HUES64 (cell line): ENCODE measurements around the gene SAA2.
"Not testable (repeated sequence)": the region's sequence is repeated elsewhere in the genome, so short reads cannot be mapped to it uniquely, and the experiment has no call there.

Experiments used
- H3K27ac ChIP-seq: 2 replicates; pipeline ENCODE4 v1.7.0; 2013; ENCODE audit warnings: low read depth, low read length, inconsistent platforms
- H3K27me3 ChIP-seq: 2 replicates; pipeline ENCODE4 v1.6.1; 2013; ENCODE audit warnings: mild to moderate bottlenecking, low read length; ENCODE audit not compliant: insufficient read depth
- H3K36me3 ChIP-seq: 2 replicates; pipeline ENCODE4 v1.6.1; 2013; ENCODE audit warnings: mild to moderate bottlenecking, low read length; ENCODE audit not compliant: insufficient read depth
- H3K4me1 ChIP-seq: 2 replicates; pipeline ENCODE4 v1.6.1; 2013; ENCODE audit warnings: mild to moderate bottlenecking, low read length, moderate library complexity; ENCODE audit not compliant: insufficient read depth
- H3K4me3 ChIP-seq: 2 replicates; pipeline ENCODE4 v1.5.1; 2013; ENCODE audit warnings: mild to moderate bottlenecking, low read length, moderate library complexity
- H3K9ac ChIP-seq: 2 replicates; pipeline ENCODE4 v1.6.1; 2013; ENCODE audit warnings: mild to moderate bottlenecking, low read depth, low read length
- H3K9me3 ChIP-seq: 2 replicates; pipeline ENCODE4 v1.6.1; 2013; ENCODE audit warnings: low read depth, low read length; ENCODE audit not compliant: insufficient read depth
- WGBS: fragments of 150-250, 120-280 bp; methylation state at CpG from one replicate; pipeline ENCODE4 v1.1.7; 2013; ENCODE audit warnings: missing lambda C conversion rate; 5-methylcytosine and 5-hydroxymethylcytosine counted together

SAA2 gene

DNA sequence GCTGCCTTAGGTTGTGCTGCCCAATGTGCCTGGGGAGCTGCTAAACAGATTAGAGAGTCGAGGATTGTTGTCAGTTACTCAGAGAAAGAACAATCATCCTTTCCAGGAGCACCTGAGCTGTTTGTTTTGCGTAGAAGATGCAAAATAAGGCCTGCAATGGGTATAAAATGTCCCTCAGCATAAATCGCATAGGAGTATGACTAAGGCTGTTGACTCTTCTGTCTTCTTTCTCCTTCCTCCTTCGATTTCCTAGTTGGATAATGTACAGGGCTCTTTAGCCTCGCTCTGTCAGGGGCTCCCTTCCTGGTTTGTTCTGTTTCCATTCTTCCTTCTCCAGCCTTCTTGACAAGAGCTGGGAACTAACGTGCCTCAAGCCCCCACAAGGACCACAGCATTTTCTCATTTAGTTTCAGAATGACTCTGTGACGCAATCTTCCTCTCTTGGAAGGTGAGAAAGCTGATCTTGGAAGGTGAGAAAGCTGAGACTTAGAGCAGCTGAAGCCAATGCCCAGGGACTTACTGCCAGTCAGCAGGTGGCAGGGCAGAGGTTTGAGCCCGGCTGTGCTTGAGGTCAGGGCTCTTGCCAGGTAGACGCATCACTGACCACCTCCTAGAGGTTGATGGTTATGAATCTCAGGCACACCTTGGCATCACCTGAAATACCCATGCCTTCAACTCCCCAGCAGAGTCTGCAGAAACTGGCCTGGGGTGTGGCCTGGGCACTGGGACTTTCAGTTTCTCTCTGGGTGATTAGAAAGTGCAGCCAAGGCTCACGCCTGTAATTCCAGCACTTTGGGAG, 19.1 kb upstream of the SAA2 start:
- not testable (repeated sequence) for H3K27me3 ChIP-seq, H3K27ac ChIP-seq, H3K9me3 ChIP-seq, H3K36me3 ChIP-seq, H3K9ac ChIP-seq, H3K4me3 ChIP-seq, H3K4me1 ChIP-seq
- WGBS: 94% methylated on average over 3 of the region's 10 CpGs

DNA sequence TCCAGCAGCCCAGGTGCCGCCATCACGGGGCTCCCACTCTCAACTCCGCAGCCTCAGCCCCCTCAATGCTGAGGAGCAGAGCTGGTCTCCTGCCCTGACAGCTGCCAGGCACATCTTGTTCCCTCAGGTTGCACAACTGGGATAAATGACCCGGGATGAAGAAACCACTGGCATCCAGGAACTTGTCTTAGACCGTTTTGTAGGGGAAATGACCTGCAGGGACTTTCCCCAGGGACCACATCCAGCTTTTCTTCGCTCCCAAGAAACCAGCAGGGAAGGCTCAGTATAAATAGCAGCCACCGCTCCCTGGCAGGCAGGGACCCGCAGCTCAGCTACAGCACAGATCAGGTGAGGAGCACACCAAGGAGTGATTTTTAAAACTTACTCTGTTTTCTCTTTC, 17.5 kb upstream of the SAA2 start, which contains the start of gene SAA1:
Gene SAA1 (plus strand): TSS at position 316 of the 400 bp plus-strand sequence. CDS start 624 bp downstream, outside the sequence.
- WGBS: 90% methylated on average over 6 of the region's 8 CpGs
- no peak within 1 kb of the TSS for H3K27ac ChIP-seq

DNA sequence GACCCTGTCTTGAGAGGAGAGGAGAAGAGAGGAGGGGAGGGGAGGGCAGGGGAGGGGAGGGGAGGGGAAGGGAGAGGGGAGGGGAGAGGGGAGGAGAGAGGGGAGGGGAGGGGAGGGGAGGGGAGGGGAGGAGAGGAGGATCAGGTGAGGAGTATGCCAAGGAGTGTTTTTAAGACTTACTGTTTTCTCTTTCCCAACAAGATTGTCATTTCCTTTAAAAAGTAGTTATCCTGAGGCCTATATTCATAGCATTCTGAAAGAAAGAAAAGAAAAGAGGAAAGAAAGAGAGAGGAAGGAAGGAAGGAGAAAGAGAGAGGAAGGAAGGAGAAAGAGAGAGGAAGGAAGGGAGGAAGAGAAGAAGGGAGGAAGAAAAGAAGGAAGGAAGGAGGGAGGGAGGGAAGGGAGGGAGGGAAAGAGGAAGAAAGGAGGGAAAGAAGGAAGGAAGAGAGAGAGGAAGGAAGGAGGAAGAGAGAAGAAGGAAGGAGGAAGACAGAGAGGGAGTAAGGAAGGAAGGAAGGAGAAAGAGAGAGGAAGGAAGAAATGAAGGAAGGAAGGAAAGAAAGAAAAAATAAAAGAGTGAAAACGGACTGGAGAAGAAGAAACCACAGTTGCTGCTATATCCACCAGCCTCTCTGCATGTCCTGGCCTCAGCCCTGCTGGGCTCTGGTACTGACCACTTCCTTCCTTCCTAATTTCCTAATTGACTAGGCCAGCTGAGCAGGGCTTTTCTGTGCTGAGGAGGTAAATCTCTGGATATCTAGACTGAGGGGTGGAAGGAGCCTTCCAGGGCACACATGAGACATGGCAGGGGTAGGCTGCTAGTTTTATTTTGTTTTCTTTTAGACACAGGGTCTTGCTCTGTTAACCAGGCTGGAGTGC, 16.4 kb upstream of the SAA2 start:
- Histone ChIP-seq H3K9me3 (no peaks in the 10 kb centered on the region), H3K9ac (no peak overlapping the region), H3K4me3 (no peak overlapping the region), H3K27ac (no peak overlapping the region), H3K27me3 (no peaks in the 10 kb centered on the region), H3K36me3 (no peaks in the 10 kb centered on the region), H3K4me1 (no peaks in the 10 kb centered on the region)
- 67% methylated on average over 1 of the region's 1 CpG for WGBS

More for the DNA sequence above, 17.5 kb upstream of the SAA2 start, which contains the start of gene SAA1:
- Histone ChIP-seq H3K36me3 (no peaks in the 10 kb centered on the region), H3K9ac (no peak within 1 kb of the TSS), H3K27me3 (no peaks in the 10 kb centered on the region), H3K4me3 (no peak within 1 kb of the TSS), H3K9me3 (no peaks in the 10 kb centered on the region), H3K4me1 (no peaks in the 10 kb centered on the region)

DNA sequence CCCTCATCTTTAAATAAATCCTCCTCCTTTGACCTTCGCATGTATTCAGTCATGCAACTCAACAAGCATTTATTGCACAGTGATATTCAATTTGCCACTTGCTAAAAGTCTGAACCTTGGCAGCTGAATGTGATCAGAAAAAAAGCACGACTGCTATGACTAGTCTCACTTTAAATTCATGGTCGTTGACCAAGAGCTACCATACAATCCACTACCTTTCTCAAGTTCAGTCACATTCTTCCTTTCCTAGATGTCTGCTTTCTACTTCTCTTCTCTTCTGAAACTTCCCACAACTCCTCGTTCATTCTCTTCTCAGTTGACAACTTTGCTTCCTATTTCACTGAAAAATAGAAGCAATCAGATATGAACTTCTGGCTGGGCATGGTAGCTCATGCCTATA, 15.6 kb upstream of the SAA2 start:
- Histone ChIP-seq H3K36me3 (no peaks in the 10 kb centered on the region), H3K4me3 (no peak overlapping the region)
- WGBS: 90% methylated on average over 4 of the region's 4 CpGs

DNA sequence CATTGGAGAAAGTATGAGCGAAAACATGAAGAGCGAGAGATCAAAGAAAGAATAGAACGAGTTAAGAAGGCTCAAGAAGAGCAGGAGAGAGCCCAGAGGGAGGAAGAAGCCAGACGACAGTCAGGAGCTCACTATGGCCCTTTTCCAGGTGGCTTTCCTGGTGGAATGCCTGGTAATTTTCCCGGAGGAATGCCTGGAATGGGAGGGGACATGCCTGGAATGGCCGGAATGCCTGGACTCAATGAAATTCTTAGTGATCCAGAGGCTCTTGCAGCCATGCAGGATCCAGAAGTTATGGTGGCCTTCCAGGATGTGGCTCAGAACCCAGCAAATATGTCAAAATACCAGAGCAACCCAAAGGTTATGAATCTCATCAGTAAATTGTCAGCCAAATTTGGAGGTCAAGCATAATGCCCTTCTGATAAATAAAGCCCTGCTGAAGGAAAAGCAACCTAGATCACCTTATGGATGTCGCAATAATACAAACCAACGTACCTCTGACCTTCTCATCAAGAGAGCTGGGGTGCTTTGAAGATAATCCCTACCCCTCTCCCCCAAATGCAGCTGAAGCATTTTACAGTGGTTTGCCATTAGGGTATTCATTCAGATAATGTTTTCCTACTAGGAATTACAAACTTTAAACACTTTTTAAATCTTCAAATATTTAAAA, 14.3 kb upstream of the SAA2 start:
- not testable (repeated sequence) for H3K9ac ChIP-seq, H3K36me3 ChIP-seq, H3K27me3 ChIP-seq, H3K9me3 ChIP-seq, H3K27ac ChIP-seq, H3K4me1 ChIP-seq, H3K4me3 ChIP-seq
- 65% methylated on average over 8 of the region's 8 CpGs for WGBS

More for the DNA sequence above, 15.6 kb upstream of the SAA2 start:
- no peaks in the 10 kb centered on the region for H3K4me1 ChIP-seq
- no peak overlapping the region for H3K27ac ChIP-seq
- H3K9me3 ChIP-seq: no peaks in the 10 kb centered on the region
- no peaks in the 10 kb centered on the region for H3K27me3 ChIP-seq
- H3K9ac ChIP-seq: no peak overlapping the region

DNA sequence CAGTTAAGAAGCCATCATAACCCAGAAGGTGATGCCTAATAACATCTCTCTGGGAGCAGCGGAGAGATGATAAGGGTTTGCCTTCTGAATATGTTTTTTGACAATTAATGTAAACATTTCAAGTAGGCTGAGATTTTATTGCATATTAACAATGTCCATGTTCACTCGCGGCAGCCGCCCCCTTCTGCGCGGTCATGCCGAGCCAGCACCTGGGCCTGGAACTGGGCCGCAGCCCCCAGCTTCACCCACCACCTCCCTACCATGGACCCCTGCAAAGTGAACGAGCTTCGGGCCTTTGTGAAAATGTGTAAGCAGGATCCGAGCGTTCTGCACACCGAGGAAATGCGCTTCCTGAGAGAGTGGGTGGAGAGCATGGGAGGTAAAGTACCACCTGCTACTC, 13.3 kb upstream of the SAA2 start:
- Histone ChIP-seq H3K36me3 (no peaks in the 10 kb centered on the region), H3K27me3 (no peaks in the 10 kb centered on the region), H3K27ac (no peak overlapping the region), H3K9ac (no peak overlapping the region), H3K9me3 (no peaks in the 10 kb centered on the region), H3K4me1 (no peaks in the 10 kb centered on the region), H3K4me3 (no peak overlapping the region)
- WGBS: 97% methylated on average over 14 of the region's 14 CpGs

DNA sequence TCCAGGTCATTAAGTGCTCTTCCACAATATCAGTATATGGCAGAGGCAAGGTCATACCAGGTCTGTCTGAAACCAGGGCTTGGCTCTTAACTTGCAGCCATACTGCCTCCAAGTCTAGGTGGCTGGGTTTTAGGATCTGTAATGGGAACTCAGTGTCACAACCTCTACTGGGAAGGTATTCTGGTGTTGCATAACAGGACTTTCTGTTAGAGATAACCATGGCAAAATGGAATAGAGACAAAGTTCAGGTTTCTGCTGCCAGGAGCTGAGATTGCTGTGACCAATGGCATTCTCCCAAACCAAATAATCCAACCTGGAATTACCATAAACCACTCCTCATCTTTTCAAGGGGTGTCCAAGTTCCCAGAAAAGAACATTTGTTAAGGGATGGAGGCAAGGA, 10.8 kb upstream of the SAA2 start:
- H3K9me3 ChIP-seq: no peaks in the 10 kb centered on the region
- no peak overlapping the region for H3K9ac ChIP-seq
- H3K27ac ChIP-seq: no peak overlapping the region
- H3K4me3 ChIP-seq: no peak overlapping the region
- H3K27me3 ChIP-seq: no peaks in the 10 kb centered on the region
- no peaks in the 10 kb centered on the region for H3K36me3 ChIP-seq
- H3K4me1 ChIP-seq: no peaks in the 10 kb centered on the region

DNA sequence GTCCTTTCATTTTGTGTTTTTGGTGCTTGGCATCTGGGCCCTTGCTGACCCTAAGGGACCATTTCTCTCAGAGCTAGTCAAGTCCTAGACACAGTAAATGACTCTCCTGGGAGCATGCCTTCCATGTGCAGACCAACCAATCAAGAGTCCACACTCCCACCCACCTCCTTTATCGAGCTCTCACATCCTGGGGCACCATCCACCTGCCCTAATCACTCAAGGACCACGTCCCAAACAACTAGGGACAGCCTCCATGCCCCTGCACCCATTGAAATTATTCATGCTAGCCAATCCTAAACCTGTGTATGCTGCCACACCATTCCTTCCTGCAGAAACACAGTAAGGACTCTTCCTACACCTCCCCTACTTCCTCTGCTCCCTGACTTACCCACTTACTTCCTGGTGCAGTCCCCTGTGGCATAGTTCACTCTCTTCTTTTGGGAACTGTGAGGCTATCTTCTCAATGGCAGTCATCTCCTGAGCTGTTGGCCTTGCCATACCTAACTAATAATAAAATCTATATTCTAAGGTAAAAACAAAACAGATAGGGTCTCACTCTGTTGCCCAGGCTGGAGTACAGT, 6.4 kb upstream of the SAA2 start:
- 81% methylated on average over 2 of the region's 2 CpGs for WGBS
- Histone ChIP-seq H3K27ac (no peak overlapping the region), H3K9ac (no peak overlapping the region), H3K36me3 (no peaks in the 10 kb centered on the region), H3K4me3 (no peak overlapping the region), H3K27me3 (no peaks in the 10 kb centered on the region), H3K9me3 (no peaks in the 10 kb centered on the region), H3K4me1 (no peaks in the 10 kb centered on the region)

DNA sequence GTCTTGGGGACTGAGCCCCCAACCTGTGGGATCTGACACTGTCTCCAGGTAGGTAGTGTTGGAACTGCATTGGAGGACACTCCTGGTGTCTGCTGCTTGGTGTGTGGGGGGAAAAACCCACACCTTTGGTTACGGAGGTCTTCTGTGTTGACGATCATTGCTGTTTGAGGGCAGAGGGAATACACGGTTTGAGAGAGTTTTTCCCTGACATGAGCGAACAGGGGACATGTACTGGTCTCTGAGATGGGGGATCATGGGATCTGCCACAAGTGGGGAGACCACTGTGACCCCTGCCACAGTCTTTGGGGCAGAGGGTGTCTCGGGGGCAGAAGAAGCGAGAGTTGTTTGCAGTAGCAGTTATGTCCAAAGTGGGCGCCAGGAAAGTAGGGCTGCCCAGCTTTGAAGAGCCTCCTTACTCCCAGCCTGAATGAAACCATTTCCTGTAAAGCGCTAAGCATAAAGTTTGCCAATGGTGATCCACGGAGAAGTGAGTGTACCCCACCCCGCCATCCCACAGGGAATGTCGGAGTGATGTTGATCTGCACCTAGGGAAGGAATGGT, 5.4 kb upstream of the SAA2 start:
- H3K4me1 ChIP-seq: no peaks in the 10 kb centered on the region
- H3K36me3 ChIP-seq: no peaks in the 10 kb centered on the region
- H3K27me3 ChIP-seq: no peaks in the 10 kb centered on the region
- WGBS: 91% methylated on average over 11 of the region's 11 CpGs
- no peak overlapping the region for H3K4me3 ChIP-seq
- H3K27ac ChIP-seq: no peak overlapping the region
- no peak overlapping the region for H3K9ac ChIP-seq
- H3K9me3 ChIP-seq: no peaks in the 10 kb centered on the region

DNA sequence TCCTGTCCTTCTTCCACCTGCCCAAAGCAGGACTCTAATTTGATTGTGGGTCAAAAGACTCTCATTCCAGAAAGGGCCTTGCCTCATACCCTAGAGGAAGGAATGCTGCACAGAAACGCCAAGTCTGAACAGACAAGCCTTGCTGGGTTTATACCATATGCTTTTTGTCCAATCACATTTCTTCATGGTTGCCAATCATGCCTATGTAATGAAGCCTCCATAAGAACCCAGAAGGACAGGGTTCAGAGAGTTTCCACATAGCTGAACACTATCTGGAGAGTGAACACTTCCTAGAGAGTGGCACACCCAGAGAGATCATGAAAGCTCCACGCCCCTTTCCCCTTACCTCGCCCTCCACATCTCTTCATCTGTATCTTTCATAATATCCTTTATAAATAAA, 4.8 kb upstream of the SAA2 start:
- WGBS: 90% methylated on average over 3 of the region's 3 CpGs

More for the DNA sequence above, 4.8 kb upstream of the SAA2 start:
- Histone ChIP-seq H3K27ac (no peak overlapping the region), H3K27me3 (no peaks in the 10 kb centered on the region), H3K4me3 (no peak overlapping the region), H3K36me3 (no peaks in the 10 kb centered on the region), H3K9me3 (no peaks in the 10 kb centered on the region), H3K9ac (no peak overlapping the region), H3K4me1 (no peaks in the 10 kb centered on the region)
